Stimulated activated CD4-positive, alpha-beta T cell treated with anti-CD3 and anti-CD28 coated beads, TNF-alpha, amount 100 ng/mL, for 1 hour (primary cell): ENCODE data around the gene ATP11A.
"Not testable (repeated sequence)": the region's sequence is repeated elsewhere in the genome, so short reads cannot be mapped to it uniquely, and the experiment has no call there.

Experiments used
- DNase-seq, 3 donors: peaks; one replicate each; pipeline ENCODE4 v3.0.0-alpha.2; 2020; ENCODE audit warnings: low read depth in 3 of 3, low spot score in 1 of 3

Gene ATP11A

GRCh38 chr13:112791663-112792440 lies 102.0 kb downstream of the ATP11A start:
- DNase-seq, result no peak

- DNase-seq, result no peak
Observed at GRCh38 chr13:112792511-112792910, 102.7 kb downstream of the ATP11A start.

GRCh38 chr13:112793545-112794445 lies 104.0 kb downstream of the ATP11A start:
- DNase-seq, result no peak

- no peak for DNase-seq
Observed at GRCh38 chr13:112795277-112795676, 105.4 kb downstream of the ATP11A start.

- no peak for DNase-seq
Observed at GRCh38 chr13:112796190-112796915, 106.5 kb downstream of the ATP11A start.

- no peak for DNase-seq
Observed at GRCh38 chr13:112799394-112799793, 109.6 kb downstream of the ATP11A start.

- DNase-seq, result no peak
Observed at GRCh38 chr13:112800057-112800456, 110.2 kb downstream of the ATP11A start.

GRCh38 chr13:112800807-112801206 lies 111.0 kb downstream of the ATP11A start:
- DNase-seq, result not testable (repeated sequence)

GRCh38 chr13:112802802-112803195 lies 113.0 kb downstream of the ATP11A start:
- no peak for DNase-seq

- no peak for DNase-seq
Observed at GRCh38 chr13:112803422-112803821, 113.6 kb downstream of the ATP11A start.

GRCh38 chr13:112804374-112804773 lies 114.5 kb downstream of the ATP11A start:
- no peak for DNase-seq

- DNase-seq, result no peak
Observed at GRCh38 chr13:112806739-112807652, 117.2 kb downstream of the ATP11A start.

- no peak for DNase-seq
Observed at GRCh38 chr13:112807653-112808376, 118.0 kb downstream of the ATP11A start.

- DNase-seq, result no peak
Observed at GRCh38 chr13:112808377-112809140, 118.7 kb downstream of the ATP11A start.

GRCh38 chr13:112809332-112810315 lies 119.8 kb downstream of the ATP11A start:
- no peak for DNase-seq

- no peak for DNase-seq
Observed at GRCh38 chr13:112810608-112811007, 120.8 kb downstream of the ATP11A start.

- no peak for DNase-seq
Observed at GRCh38 chr13:112812306-112813055, 122.6 kb downstream of the ATP11A start.
